Activated CD8-positive, alpha-beta memory T cell treated with anti-CD3 and anti-CD28 coated beads for 48 hours (primary cell): Measurements from ENCODE around the gene NXPE1.

ENCODE experiments used
- DNase-seq, 3 experiments: peaks; one replicate each; pipeline ENCODE4 v3.0.0-alpha.2; 2020; ENCODE audit warnings: low read depth in 2 of 3, low spot score in 2 of 3

NXPE1 gene

DNA sequence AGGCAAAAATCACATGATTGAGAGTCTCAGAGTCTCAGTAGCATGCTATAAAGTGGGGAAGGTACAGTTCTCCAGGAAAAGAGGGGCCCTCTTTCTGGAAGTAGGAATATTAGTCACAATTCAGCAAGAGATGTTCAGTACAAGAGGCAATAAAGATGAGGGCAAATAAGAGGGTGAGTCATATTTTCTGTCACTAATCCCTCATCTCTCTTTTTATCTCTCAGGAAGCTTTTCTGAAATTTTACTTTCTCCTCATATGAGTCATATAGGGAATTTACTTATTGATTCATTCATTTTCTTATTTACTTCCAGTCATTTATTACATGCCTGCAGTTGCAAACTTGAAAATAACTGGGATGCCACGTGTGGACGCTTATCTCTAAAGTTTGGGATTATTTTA, 3.4 kb upstream of the NXPE1 start:
- no peak for DNase-seq

DNA sequence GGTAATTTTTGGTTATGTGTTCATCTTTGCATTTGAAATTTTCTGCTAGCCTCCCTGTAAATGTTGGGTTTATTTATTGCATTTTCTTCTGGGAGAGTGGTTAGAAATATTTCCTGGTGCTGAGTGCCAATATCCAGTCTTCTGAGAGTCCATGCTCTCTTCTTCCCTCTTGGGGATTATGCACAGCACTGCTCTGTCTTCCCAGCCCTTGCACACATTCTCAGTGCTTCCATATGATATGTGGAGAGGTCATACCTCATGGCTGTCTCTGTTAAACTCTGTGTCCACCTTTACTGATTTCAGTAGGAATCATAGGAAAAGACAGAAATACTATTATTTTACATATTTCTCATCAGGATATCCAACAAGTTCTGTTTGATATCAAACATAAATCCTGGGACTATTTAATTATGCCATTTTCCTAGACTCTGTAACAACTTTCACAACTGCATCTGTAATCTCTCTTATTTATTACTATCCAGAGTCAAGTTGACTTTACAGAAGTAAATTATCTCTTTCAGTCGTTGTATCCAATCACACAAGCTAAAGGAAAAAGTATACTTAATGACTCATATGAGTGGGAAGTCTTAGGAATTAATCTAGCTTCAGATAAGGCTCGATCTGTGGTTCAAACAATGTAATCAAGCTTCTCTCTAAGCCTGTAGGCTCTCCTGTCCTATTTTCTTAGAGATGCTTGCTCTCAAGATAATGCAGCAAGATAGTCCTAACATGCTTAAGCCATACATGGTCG, 2.7 kb upstream of the NXPE1 start:
- no peak for DNase-seq

DNA sequence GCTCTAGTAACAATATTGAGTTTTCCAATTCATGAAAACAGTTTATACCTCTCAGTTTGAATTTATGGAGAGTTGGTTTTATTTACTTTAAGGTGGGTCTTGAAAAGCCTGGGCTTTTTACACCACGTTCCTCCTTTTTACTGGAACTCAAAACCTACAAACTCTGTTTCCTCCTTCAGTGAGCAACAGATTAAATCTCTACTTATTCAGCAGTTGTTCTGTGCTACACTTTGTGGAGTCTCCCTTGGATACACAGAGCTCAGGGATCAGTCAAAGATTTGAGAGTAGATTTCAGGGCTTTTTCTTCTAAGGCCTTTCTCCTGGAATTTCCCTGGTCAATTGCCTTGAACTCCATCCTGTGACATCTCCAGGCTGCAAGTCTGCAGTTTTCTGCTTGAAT, 3.5 kb downstream of the NXPE1 start:
- DNase-seq: no peak

DNA sequence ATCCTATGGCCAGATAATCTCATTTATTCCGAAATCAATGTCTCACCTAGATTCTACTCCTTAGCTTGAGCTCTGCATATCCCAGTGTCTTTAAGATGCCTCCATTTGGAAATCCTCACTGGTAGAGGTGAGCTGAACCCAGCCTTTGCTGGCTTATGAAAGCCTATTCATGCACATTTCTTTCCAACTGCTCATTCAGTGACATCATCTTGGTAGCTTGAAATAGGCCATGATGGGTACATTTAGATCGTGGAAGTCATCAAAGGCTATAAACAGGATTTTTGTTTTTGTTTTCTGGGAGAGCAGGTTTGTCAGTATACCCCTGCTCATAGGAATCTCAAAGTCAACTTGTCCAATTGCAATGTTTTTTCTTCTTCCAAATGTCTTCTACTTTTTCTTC, 6.0 kb downstream of the NXPE1 start:
- DNase-seq: no peak

DNA sequence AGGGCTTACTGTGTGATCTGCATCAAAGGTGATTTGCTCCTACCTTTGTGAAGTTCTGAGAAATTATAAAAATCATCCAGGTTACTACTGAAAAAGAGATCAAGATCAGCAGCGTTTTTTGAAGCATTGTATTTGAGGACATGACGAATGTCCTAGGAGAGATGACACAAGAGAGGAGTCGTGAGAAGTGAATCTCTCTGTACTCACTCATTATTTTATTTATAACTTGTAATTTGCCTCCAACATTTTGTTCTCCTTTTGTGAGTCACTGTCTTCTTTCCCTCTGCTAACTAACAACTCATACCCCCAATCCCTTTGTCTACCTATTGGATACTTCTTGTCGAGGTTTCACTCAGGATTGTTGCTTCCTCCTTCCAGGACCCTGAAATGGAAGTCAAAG, 8.6 kb downstream of the NXPE1 start:
- no peak for DNase-seq

DNA sequence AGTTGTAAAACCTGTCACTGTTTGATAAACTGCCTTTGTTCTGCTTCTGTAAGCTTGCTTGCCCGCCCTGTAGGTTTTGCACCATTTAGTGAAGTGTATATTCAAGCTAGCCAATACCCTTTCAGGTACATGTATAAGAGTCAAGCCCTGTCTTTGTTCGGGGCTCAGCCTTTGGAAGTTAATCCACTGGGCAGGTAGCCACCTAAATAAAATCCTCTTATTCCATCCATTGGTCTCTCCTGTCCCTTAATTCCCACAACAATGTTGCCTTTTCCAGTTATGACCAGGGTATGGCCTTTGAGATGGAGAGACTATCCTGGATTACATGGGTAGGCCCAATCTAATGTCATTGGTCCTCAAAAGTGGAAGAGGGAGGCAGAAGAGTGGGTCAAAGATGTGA, 34.0 kb downstream of the NXPE1 start:
- no peak for DNase-seq

DNA sequence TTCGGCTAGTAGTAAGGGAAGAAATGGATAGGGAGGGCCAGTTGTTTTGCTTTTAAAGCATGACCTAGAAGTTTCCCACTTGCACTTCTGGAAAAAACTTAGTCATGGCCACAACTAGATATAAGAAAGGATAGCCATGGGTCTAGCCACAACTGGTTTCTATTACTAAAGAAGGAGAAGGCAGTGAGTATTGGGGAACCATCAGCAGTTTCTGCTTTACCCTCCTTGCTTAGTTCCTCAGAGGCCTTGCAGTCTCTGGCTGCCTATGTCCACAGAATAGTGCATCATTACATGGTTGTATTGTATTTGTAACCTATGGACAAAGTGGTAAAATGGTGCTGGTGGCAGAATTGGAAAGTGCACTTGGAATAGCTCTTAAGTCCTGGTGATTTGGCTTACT, 35.6 kb downstream of the NXPE1 start:
- DNase-seq: no peak

DNA sequence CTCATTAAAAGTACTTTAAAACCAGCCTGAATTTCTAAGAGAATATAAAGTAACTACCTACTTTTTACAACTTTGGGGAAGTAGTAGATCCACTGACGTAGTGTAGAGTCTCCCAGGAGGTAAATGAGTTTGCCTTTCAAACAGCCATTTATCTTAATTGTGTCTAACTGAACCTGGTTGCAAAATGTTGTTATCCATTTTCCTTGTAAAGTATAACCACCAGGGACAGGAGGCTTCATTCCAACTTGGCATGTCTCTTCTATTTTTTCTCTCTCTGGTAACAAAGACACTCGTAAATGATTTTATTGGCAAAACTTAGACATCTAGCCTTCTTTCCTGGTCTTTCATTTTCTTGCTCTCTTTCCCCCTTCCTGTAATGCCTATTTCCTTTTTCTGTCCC, 36.9 kb downstream of the NXPE1 start:
- DNase-seq: no peak

DNA sequence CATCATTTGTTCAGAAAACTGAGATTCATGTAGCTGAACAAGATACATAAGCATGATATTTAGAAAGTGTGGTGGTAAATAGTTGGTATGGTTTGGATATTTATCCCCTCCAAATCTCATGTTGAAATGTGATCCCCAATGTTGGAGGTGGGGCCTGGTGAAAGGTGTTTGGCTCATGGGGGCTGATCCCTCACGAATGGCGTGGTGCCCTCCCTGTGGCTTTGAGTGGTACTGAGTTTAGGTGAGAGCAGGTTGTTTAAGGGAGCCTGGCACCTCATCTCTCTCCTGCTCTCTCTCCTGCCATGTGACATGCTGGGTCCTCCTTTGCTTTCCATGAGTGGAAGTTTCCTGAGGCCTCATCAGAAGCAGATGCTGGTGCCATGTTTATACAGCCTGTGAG, 48.1 kb downstream of the NXPE1 start:
- DNase-seq: no peak

DNA sequence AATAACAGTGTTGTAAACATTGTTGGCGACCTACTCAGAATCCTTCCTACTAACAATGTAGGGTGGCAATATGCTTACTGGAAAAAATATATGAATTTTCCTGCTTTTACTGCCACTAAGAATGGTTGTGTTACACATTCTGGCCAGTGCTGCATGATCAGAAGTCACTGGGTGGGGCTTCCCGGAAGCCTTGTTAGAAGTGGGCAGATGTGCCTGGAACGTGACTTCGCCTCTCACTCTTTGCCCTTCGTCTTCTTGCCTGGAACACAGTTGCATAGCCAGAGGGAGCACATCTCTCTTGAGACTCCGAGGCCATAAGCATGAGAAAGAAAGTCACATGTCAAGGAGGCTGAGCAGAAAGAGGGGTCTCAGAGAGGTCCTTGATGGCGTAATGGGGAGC, 48.6 kb downstream of the NXPE1 start:
- no peak for DNase-seq

DNA sequence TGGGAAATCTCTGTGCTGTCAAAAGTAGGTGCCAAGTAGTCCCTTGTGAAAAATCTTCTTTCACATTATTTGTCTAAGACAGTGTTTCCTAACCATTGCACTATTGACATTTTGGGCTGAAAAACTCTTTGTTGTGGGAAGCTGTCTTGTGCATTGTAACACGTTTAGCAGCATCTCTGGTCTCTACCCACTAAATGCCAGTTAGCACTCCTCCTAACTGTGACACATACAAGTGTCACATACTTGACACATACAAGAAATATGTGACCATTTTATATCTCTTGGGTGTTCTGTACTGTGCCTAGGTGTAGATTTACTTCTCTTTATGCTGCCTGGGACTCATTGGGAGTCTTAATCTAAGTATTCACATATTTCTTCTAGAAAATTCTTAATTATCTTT, 57.8 kb downstream of the NXPE1 start:
- no peak for DNase-seq

DNA sequence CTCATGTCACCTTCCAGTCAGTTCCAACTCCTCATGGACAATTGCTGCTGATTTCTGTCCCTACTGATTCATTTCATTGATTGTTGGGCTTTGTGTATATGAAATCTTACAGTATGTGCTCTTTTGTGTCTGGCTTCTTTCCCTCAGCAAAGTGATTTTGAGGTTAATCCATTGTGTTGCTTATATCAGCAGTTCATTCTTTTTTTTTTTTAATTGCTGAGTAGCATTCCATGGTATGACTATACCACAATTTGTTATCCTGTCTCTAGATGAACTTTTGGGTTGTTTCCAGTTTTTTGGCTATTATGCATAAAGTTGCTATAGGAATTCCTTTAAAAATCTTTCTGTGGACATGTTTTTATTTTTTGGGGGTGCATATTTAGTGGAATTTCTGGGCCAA, 59.9 kb downstream of the NXPE1 start:
- no peak for DNase-seq

DNA sequence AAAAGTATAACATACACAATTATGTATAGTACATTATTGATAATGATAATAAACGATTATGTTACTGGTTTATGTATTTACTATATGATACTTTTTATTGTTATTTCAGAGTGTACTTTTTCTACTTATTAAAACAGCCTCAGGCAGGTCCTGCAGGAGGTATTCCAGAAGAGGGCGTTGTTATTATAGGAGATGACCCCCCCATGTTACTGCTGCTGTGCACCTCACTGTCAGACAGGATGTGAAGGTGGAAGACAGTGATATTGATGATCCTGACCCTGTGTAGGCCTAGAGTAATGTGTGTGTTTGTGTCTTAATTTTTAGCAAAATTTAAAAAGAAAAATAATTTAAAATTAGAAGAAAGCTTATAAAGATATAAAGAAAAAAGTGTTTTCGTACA, 62.8 kb downstream of the NXPE1 start:
- DNase-seq: no peak

DNA sequence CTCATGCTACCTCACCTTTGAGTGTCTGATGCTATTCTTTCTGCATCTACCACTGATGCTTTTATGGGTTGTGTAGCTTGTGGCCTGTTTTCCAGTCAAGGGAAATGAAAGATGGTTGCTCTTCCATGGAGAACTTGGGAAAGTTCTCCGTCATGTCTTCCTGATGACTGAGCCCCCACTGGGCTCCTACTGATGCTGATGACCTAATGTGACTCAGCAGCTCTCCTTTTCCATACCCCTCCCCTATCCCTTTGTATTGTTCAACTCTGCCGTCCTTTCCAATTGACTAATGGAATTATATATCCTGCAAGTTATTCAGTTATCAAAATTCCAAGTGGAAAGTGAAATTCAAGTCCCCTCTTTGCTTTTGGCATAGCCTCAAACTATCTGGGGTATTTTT, 75.8 kb downstream of the NXPE1 start:
- no peak for DNase-seq

DNA sequence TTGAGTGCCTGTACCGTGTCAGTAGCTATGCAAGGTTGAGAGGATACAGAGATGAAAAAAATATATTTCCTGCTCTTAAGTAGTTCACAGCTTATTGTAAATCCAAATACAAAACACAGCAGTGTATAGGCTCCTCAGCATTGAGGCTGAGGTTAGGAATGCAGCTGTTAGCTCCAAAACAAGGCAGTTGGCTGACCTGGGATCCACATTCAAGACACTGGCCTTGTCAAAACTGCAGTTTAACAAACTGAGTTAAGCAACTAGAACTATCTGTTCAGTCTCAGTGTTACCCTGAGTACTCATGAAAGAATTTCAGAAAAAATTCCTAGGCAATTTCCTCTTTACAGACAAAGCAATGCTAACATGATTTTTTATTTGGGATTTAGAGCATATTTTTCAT, 77.6 kb downstream of the NXPE1 start:
- no peak for DNase-seq

DNA sequence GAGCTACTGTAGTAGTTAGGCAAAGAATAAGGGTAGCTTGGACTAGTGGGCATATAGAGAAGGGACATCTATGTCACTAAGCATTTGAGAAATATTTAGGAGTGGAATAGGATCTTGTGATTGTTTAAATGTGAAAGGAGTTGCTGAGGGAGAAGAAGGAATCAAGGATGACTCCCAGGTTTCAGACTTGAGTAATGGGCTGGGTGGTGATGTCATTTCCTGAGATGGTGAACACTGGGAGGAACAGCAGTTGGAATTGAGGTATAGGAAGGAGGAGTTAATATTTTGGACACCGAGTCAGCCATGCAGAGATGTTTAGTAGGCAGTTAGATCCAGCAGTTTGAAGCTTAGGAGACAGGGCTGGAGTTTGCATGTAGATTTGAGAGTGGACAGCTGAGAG, 80.3 kb downstream of the NXPE1 start:
- DNase-seq: no peak

DNA sequence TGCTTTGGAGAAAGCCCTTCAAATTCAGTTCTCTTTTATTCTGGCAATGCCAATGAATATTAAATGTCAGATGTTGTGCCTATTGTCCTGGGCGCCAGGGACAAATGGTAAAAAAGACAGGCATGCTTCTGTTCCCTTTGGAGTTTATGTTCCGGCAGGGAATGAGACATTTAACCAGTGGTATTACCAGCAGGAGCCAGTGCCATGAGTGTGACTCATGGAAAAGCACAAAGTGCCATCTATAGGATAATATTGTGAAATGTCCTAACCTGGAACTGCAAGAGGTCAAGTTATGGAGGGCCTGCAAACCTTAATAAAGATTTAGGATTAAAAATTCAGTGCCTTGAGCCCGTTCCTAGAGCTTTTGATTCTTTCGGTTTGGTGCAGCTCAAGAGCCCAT, 80.9 kb downstream of the NXPE1 start:
- no peak for DNase-seq

DNA sequence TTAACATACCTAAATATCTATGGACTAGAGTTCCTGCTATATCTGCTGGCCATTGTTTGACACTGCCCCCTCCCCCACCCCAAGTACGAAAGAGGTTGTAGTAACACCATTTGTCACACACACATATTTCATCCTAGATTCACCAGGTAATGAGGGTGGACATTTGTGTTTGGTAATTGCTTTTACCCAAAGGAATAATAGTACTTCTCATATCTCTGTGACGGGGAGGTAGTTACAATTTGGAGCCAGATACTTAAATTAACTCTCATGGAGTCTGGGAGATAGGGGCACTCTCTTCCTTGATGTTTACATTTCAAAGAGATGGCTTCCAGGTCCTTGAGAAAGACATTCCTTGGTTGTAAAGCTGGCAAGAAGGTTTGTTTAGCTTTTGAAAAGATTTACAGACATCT, 81.7 kb downstream of the NXPE1 start:
- no peak for DNase-seq

DNA sequence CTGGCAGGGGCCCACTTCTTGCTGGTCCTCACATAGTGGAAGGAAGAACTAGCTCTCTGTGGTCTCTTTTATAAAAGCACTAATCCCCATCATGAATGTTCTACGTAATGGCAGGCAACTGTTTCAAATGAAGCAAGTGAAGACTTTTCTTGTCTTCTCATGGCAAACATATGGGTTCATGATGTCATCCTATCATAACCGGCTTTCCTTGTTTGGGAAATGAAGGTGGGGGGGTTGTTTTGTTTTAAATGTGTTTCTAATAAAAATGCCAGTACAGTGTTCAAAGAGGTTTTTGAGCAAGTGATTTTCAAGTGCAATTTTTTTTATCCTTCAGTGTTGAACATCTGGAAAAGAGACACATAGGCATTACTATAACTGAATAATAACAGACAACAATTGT, 87.0 kb downstream of the NXPE1 start:
- DNase-seq: no peak
